Activated CD4-positive, alpha-beta T cell treated with anti-CD3 and anti-CD28 coated beads for 24 hours (primary cell): ENCODE measurements around the gene TTC7B.

Experiments
- DNase-seq, 2 donors: peaks; one replicate each; pipeline ENCODE4 v3.0.0-alpha.2; 2020; ENCODE audit warnings: low read depth in 2 of 2

TTC7B gene

GRCh38 chr14:90777358-90777757 is 38.9 kb downstream of the TTC7B start:
- no peak for DNase-seq

- no peak for DNase-seq
Observed at GRCh38 chr14:90775441-90775840, 40.8 kb downstream of the TTC7B start.

GRCh38 chr14:90774316-90774715 is 41.9 kb downstream of the TTC7B start:
- no peak for DNase-seq

DNA sequence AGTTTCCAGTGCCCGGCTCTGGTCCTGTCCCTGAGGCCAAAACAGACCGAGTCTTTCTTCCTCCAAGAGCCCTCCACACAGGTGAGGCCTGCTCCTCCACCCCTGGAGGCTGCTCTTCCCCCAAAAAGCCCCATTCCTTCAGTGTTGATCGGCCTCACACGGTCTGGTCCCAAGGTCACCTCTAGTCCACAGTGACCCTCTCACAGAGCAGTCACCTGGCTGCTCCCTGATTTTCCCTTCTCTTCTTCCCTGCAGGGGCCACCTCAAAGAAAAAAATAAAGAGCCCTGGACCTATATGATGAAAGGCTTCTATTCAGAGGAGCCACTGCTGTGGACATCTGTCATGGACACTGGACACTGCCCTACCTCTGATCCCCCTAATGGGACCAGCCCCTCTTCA is 42.5 kb downstream of the TTC7B start:
- DNase-seq, result no peak

DNA sequence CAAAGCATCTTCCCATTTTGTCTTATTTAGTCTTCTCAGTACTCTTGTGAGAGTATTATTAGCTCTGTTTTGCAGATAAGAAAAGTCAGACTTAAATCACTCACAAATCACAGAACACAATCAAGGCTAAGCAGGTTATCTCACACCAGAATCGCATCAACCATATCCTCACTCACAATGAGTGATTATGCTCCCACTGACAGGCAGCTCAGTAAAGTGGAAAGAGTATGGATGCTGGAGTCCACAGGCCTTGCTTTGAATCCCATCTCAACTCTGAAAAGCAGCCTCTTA is 43.1 kb downstream of the TTC7B start:
- DNase-seq, result no peak

- no peak for DNase-seq
Observed at GRCh38 chr14:90767899-90768298, 48.3 kb downstream of the TTC7B start.

GRCh38 chr14:90760591-90761316 is 55.5 kb downstream of the TTC7B start:
- no peak for DNase-seq

DNA sequence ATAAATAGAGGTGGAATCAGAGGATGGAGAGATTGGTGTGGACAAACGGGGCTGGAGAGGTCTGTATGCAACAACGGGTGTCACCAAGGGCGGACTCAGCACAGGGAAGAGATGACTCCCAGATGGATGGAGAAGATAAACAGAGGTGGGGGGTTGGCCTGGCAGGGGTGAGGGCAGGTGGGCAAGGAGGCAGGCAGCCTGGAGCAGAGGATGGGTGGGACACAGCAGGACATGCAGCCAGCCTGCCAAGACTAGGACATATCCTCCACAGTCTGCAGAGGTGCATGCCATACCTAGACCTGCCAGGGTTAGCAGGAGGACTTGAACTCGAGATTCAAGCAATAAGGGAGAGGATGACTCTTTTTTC is 56.2 kb downstream of the TTC7B start:
- DNase-seq, result no peak

DNA sequence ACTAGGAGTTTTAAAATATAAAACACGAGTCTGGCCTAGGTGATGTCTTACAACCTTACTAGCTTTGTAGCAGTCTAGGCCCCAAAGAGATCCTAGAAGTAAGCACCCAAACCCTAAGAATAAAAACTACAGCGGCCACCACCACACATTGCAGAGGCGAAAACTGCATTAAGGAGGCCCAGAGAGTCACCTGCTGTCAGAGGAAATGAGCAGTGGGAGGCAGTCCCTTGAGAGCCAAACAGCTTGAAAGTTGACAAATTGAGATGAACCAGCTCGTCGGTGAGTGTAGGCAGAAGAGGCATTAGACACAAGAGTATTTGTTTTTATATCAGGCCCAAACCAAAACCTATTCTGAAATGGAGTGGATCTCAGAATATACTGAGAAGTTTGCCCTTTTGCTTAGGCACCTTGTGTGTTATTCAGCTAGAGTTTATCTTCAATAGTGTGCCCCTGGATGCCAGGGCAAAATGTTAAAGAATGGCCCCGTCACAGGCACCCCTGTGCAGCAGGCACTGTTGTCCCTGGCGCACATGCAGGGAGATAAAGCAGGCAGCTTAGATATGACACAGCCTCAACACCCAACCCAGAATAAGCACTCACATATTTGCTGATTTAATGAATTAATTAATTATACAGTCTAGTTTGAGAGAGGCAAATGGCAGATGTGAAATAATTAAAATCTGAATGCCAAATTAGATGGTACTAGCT is 56.7 kb downstream of the TTC7B start:
- DNase-seq, result no peak

DNA sequence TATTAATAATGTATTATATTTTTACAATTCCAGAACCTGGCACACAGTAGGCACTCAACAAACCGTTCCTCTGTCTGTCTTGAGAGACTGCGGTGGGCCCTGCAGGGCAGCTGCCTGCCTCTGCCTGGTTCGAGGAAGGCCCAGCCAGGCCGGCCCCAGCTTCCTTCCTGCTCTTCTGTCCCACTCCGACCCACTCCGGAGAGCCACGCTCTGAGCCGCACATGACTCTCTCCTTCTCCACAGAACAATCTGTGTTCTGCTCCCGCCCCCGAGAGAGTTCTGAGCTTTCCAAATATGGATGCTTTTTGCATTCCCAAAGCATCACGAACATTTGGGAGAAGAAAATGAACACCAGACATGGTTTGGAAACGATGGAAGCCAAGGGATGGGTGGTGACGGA is 57.3 kb downstream of the TTC7B start:
- no peak for DNase-seq

DNA sequence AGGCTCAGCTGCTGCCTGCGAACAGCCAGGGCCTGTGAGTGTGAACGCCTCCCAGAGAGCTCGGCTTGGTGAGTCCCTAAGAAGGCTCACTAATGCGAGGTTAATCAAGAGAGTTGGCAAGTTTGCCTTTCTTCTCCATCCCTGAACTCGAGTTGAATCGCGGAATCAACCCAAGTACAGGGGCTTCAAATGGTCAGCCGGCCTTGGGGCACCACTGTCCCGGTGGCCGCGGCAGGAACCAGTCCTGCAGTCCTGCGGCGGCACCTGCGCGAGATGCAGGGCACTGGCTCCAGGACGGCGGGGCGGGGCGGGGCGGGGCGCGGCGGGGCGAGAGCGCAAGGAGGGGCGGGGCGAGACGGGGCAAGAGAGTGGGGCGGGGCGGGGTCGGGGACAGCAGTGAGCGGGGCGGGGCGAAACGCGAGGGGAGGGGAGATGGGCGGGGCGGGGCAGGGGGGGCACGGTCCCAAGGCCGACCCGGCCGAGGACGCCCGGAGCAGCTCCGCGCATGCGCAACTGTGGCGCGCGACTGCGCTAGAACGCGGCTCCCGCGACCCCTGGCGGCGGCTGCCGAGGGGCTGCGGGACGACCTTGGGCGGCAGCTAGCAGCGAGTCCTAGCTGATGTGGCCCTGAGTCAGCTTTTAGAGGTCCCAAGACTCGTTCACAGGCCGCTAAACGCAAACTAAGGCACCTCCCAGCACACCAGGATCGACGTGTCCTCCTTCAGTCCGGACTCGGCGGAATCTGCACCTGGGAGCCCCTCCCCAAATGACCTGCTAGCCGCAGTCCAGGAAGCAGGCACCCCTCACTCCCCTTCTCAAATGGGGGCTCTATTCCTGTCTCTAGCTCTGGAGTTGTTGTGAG is 58.0 kb downstream of the TTC7B start:
- DNase-seq, result peak; percentile 89 to 91

DNA sequence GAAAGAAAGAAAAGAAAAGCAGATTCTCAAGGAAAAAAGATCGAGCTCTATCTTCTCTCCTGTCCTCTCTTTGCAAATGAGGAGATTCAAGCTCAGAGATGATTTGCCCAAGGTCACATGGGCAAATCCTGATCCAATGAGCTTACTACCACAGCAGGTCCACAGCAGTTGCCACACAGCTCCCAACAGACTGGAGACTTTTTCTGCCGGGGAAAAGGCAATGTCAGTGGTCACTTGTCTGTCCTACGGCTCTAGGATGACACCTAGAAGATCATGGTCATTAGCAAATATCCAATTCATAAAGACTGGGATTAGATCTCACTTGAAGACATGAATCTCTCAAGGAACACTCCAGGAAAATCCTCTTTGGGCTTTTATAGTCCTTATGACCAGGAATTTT is 58.8 kb downstream of the TTC7B start:
- no peak for DNase-seq

DNA sequence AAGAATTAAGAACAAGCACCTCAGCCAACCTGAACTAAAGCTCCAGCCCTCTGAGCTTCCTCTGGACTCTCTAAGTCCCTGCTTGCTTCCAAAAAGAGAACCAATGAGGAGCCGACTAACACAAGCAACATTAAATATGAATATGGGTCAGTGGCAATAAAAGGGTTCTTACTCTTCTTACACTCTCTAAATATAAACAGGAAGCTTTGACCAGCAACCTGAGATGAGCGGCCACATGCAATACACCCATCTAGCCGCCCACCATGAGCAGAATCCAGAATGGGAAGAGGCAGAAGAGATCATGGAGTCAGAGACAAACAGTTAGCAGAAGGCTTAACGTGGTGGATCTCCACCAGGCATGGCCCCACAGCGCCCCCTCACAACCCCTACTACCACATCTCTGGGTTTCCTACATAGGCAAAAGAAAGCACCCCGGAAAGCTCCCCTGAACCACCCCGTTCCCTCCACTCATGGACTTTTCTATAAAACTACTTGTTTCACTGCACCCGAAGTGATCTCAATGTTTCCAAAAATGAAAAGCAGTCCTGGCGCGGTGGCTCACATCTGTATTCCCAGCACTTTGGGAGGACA is 59.4 kb downstream of the TTC7B start:
- DNase-seq, result no peak

GRCh38 chr14:90755661-90756304 is 60.4 kb downstream of the TTC7B start:
- no peak for DNase-seq

- DNase-seq, result no peak
Observed at GRCh38 chr14:90753456-90754005, 62.7 kb downstream of the TTC7B start.

DNA sequence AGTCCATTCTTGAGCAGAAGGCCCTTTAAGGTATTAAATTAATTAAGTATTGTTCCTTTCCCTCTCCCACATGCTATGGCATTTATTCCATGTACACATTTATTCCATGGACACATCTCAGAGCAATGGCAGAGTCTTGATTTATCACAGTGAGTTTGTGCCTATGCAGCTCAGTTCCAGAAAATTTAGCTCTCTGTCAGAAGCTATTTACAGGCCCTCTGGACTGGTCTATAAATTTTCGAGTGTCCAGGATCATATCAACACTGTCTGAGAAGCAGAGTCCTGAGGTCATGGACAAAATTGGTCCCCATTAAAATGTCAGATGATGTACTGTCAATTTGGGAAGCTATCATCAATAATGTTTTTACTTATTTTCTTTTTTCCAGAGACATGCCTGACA is 65.5 kb downstream of the TTC7B start:
- DNase-seq, result no peak

GRCh38 chr14:90750191-90750590 is 66.0 kb downstream of the TTC7B start:
- DNase-seq, result no peak

- no peak for DNase-seq
Observed at GRCh38 chr14:90747909-90748308, 68.3 kb downstream of the TTC7B start.

DNA sequence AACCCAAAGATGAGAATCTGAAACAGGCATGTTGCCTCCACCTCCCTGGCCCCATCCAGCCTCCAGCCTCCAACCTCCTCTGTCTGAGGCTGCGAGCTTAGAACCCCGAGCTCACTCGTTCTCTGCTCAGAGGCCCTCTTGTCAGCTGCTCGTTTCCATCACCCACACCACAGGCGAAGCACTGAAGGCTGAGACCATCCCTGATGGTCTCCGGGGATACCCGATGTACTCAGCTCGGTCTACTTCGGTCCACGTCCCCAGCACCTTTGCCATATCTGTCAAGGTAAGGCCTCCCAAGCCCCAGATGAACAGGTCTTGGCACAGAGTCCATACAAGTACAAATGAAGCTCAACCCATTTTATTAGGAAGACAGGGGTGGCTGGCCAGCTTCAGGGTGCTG is 72.4 kb downstream of the TTC7B start:
- no peak for DNase-seq

DNA sequence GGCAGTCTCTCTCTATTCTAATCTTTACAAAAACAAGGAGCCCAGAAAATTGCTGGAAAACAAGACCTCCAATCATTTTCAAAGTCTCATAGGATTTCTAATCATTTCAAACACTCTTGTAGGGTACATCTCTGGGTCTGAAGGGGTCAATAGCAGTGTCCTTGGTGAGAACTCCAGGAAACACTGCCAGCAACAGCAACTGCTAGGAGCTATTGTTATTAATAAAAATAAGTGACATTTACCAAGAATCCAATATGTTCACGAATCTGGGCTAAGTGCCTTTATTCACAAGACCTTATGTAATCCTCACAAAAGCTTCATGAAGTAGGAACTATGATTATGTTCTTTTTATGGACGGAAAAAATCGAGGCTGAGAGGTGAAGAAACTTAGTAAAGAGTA is 72.8 kb downstream of the TTC7B start:
- DNase-seq, result no peak

- no peak for DNase-seq
Observed at GRCh38 chr14:90742729-90743128, 73.5 kb downstream of the TTC7B start.

GRCh38 chr14:90742252-90742651 is 74.0 kb downstream of the TTC7B start:
- no peak for DNase-seq
